GM21528 (cell line): ENCODE data around the gene SLC19A1.
A peak's percentile ranks its signal among the peaks of the same experiment; 100 is the strongest.

Source experiments
- ATAC-seq: cut with Tn5 transposase; IDR thresholded peaks from one replicate; pipeline ENCODE4 v1.9.1; 2021; ENCODE audit warnings: mild to moderate bottlenecking, moderate library complexity; ENCODE audit not compliant: unreplicated experiment, low FRiP score

Gene SLC19A1

GRCh38 chr21:45542242-45542666, at the start of gene SLC19A1:
TSS of gene SLC19A1 (minus strand) at chr21:45542440. CDS start at chr21:45537959, 4,481 bp downstream.
- peak; percentile 55 for ATAC-seq

DNA sequence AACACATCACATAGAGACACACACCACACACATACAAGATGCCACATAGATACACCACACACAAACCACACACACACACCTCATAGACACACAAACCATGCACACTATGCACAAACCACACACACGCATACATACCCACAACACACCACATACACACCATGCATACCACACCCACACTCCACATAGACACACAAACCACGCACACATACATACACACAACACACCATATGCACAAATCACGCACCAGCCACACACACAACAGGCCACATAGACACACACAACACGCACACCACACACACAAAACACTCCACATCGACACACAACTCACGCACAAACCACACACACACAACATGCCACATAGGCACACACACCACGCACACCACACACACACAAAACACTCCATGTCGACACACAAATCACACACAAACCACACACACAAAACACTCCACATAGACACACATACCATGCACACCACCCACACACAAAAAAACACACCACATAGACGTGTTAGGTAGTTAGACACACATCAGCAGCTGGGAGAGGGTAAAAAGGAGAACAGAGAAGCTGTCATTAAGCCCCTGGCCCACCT, 49.5 kb upstream of the SLC19A1 start:
- ATAC-seq = no peak

GRCh38 chr21:45590726-45591618, 48.7 kb upstream of the SLC19A1 start:
- no peak for ATAC-seq

- no peak for ATAC-seq
Measured at GRCh38 chr21:45590246-45590725, 48.0 kb upstream of the SLC19A1 start.

- no peak for ATAC-seq
Measured at GRCh38 chr21:45589686-45590245, 47.5 kb upstream of the SLC19A1 start.

DNA sequence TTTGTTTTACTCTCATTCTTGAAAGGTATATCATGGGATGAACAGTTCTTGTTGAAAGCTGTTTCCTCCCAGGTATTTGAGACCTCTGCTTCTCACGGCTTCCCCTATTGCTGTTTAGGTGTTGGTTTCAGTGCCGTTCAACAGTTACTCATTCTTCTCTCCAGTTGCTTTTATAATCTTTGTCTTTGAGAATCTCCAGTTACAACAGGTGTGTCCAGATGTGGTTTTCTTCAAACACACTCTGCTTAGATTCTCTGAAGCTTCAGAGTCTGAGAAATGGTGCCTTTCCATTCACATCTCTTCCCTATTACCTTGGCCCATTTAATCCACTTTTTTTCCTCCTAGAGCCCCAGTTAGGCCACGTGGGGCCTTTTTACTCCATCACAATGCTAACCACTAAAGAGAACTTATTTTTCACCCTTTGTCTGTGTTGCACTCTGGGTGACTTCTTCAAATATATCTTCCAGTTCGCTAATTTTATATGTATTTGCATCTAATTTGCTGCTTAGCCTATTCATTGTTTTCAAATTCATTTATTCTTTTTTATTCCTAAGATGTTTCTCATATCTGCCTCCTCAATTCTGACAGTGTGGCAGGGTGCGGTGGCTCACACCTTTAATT, 46.7 kb upstream of the SLC19A1 start:
- no peak for ATAC-seq

DNA sequence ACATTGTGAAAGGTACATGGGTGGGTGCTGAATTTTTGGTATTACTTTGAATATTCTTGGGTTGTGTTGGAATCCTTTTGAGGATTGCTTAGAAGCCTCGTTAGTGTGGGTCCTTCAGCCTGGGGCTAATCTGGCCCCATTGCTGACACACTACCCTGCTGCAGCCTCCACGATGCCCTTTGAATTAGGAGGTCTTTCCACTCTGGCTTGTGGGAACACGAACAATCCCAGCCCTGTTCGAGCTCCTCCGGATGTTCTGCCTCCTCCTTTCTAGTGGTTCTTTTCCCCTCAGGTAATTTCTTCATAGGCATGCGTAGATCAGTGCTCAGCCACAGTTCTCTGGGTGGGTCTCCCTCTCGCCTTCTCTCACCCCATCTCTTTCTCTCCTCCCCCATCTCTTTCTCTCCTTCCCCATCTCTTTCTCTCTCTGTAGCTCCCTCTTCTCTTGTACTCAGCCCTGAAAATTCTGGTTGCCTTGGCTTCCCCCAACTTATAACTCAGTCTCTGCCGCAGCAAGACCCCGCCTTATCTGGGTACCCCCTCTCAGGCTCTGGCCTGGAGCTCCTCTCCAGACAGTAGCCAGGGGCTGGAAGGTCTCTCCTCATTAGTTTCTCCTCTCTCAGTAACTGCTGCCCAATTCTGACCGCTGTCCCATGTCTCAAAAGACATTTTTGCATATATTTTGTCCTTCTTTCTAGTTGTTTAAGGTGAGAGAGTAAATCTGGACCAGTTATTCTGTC, 46.0 kb upstream of the SLC19A1 start:
- no peak for ATAC-seq

GRCh38 chr21:45586289-45586858, 44.1 kb upstream of the SLC19A1 start:
- ATAC-seq = no peak

DNA sequence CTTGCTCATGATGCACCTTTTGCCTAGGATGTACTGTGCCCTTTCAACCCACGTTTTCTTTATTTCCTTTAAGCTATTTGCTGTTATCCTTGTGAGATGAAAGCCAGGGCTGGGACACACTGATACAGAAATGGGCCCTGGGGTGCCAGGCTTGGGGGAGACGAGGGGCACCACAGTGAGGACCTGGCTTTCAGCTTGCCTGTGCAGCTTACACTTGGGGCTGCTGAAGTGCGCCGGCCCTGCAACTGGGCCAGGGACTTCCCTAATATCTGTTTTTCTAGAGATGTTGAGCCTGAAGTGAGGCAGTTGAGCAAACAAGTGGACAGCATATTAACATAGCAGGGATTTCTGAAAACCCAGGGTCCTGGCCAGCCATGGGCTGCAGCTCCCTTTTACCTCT, 42.5 kb upstream of the SLC19A1 start:
- ATAC-seq = no peak

DNA sequence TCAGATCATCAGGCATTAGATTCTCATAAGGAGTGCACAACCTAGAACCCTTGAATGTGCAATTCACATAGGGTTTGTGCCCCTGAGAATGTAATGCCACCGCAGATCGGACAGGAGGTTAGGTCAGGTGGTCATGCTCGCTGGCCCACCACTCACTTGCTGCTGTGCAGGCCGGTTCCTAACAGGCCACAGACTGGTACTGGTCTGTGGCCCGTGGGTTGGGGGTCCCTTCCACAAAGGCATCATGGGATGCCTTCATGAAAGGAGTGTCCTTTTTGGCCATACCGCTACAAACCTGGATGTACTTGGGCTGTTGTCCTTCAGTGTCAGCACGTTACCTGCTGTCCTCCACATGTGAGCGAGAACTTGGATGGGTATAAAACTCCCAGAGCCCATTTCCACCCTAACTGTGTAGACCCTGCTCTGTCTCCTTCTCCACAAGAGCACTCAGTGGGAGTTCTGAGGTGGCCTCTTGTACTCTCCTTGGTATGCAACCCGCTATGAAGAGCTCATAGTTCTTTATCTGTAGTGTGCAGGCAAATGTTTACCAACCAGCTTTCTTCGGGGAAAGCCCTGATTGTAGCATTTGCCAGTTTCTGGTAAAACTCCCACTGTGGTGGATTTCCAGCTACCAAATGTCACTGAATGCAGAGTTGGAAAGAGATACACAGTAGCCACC, 41.7 kb upstream of the SLC19A1 start:
- no peak for ATAC-seq

DNA sequence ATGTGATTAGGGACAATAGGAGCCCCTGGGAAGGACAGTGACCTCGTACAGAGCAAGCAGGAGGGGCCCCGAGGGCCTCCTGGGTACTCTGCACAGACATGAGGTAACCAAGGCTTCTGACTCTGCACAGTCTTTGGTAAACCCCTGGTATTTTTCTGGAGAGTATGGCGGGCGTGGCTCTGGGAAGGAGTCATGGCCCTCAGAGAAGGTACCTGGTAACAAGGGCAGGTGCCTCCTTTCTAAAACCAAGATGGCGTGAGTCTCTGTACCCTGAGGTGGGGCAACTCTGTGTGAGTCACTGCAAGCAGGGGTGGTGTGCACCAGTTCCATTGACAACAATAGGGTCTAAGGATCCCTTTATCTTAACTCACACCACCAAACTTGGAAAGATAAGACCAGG, 39.9 kb upstream of the SLC19A1 start:
- ATAC-seq = no peak

DNA sequence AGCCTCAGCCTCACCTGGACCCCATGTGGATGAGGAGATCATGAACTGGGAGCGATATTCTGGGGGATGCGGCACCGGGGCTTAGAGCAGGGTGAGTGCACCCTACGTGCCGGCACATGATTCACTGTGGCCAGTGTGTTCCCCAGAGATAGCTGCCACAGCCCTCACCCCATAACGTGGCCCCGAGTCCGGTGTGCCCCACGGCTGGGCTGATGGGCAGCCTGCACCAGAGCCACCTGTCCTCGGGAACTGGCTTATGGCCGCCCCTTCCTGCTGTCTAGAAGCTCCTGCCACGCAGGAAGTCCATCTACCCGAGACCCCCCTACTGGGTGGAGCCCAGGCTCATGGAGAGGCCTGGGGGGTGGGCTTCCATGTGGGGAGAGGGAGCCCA, 39.1 kb upstream of the SLC19A1 start:
- no peak for ATAC-seq

- ATAC-seq = no peak
Measured at GRCh38 chr21:45580576-45581321, 38.5 kb upstream of the SLC19A1 start.

DNA sequence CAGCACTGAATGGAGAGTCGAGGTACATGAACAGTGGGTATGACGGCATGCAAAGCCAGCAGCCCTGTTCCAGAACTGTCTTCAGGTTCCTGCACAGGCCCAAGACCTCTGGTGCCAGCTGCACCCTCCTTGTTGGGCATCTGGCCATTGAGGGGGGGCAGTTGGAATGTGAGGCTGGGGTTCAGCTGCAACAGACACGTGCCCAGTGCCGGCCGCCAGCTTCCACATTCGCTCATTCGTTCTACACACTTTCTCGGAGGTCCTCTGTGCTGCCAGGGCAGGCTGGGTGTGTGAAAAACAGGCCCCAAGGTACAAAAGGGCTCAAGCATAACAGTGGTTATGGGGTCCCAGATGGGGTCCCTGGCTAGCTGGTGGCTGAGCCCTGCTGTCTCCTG, 37.9 kb upstream of the SLC19A1 start:
- ATAC-seq = no peak

GRCh38 chr21:45579383-45580180, 37.3 kb upstream of the SLC19A1 start:
- no peak for ATAC-seq

- no peak for ATAC-seq
Measured at GRCh38 chr21:45578811-45579381, 36.7 kb upstream of the SLC19A1 start.

GRCh38 chr21:45578176-45578801, 36.0 kb upstream of the SLC19A1 start:
- no peak for ATAC-seq
